ENCODE results near the gene MEG3. TPM values are rescaled to one million over a fixed set of nuclear protein-coding genes. Genes with fewer than 3 reads are reported as not detected.

The MEG3 gene
- total and polyA plus RNA-seq, 2 of the 8 experiments (the other 6 are each of a cell fraction or from before 2014, with no cell fraction given): 0.17 to 1.1 TPM

DNA sequence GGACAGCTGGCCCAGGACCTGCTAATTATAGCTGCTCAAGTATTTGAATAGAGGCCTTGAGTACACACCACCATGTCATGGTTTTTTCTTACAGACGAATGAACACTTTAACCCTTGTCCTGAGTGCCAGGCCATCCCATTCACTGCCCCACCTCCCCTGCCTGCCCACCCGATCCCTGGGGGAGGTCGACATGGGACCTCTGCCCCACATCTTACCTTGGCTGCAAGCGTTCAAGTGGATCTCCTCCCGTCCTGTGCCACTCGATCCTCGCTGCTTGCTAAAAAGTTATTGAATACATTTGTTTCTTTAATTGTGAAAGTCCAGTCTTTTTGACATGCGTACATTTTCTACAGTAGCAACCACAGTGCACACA is 67.3 kb downstream of the MEG3 start:
- no peak for DNase-seq (ENCODE audit: low read depth in 1 of 2, low spot score in 2 of 2)
- TF ChIP-seq CBX5 (IDR thresholded peaks at IDR 0.05; ENCODE audit: low read depth, low read length): no peak
- no peak for TF ChIP-seq BCL11A (IDR thresholded peaks at IDR 0.05; ENCODE audit: low read depth in 2 of 2, low read length in 2 of 2)
- TF ChIP-seq GABPA (IDR thresholded peaks at IDR 0.05; ENCODE audit: borderline replicate concordance, insufficient read depth, low read length): no peak
- TF ChIP-seq YY1 (IDR thresholded peaks at IDR 0.05; ENCODE audit: low read depth, low read length): no peak
- no peak for TF ChIP-seq TCF12 (IDR thresholded peaks at IDR 0.05; ENCODE audit: low read depth, low read length)
- no peak for TF ChIP-seq RBBP5 (IDR thresholded peaks at IDR 0.05; ENCODE audit: borderline replicate concordance, low read depth, low read length)
- TF ChIP-seq, protein P1, sequence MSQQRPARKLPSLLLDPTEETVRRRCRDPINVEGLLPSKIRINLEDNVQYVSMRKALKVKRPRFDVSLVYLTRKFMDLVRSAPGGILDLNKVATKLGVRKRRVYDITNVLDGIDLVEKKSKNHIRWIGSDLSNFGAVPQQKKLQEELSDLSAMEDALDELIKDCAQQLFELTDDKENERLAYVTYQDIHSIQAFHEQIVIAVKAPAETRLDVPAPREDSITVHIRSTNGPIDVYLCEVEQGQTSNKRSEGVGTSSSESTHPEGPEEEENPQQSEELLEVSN (IDR thresholded peaks at IDR 0.05): no peak
- TF ChIP-seq EGR1 (IDR thresholded peaks at IDR 0.05; ENCODE audit: borderline replicate concordance, low read depth, low read length): no peak
- no peak for TF ChIP-seq SIX5 (IDR thresholded peaks at IDR 0.05; ENCODE audit: low read depth, low read length)
- no peak for TF ChIP-seq CBX8 (IDR thresholded peaks at IDR 0.05; ENCODE audit: borderline replicate concordance, low read depth, low read length)
- TF ChIP-seq MAX (IDR thresholded peaks at IDR 0.05): no peak
- no peak for TF ChIP-seq KDM5A (IDR thresholded peaks at IDR 0.05; ENCODE audit: low read length)
- TF ChIP-seq GTF2F1 (IDR thresholded peaks at IDR 0.05; ENCODE audit: borderline replicate concordance, low read depth, low read length): no peak
- no peak for TF ChIP-seq SUZ12 (IDR thresholded peaks at IDR 0.05; ENCODE audit: low read length)

More for the DNA sequence above, 67.3 kb downstream of the MEG3 start:
- Histone ChIP-seq H3K23me2 (ENCODE audit: low read depth, low read length) (no peaks in the 10 kb centered on the region), H2BK12ac (ENCODE audit: low read depth, low read length) (no peak overlapping the region), H3K36me3 (ENCODE audit: control insufficient read depth in 2 of 4, insufficient read depth in 4 of 4, low read length in 3 of 4) (no peaks in the 10 kb centered on the region), H3K9ac (replicated peaks in 1 of 4; ENCODE audit: extremely low read depth in 1 of 4, low read depth in 3 of 4, low read length in 3 of 4) (no peak overlapping the region), H4K5ac (ENCODE audit: insufficient read length, low read depth, low read length) (no peak overlapping the region), H3K4ac (replicated peaks; ENCODE audit: insufficient read length, low read depth, low read length) (no peak overlapping the region), H2BK120ac (replicated peaks; ENCODE audit: low read depth, low read length) (no peak overlapping the region), H2AFZ (ENCODE audit: low read length) (no peak overlapping the region), H2BK5ac (ENCODE audit: low read depth, low read length) (no peak overlapping the region), H3K56ac (replicated peaks; ENCODE audit: insufficient read length, low read depth, low read length) (no peak overlapping the region), H3K27ac (ENCODE audit: low read depth, low read length) (no peak overlapping the region), H3K18ac (ENCODE audit: extremely low read depth, low read length) (no peak overlapping the region), H3K4me2 (ENCODE audit: insufficient read depth in 1 of 2, low read depth in 2 of 2, low read length in 2 of 2) (no peak overlapping the region), H3K14ac (ENCODE audit: insufficient read length) (no peak overlapping the region), H3K79me2 (ENCODE audit: control insufficient read depth in 1 of 2, insufficient read depth in 2 of 2, low read length in 2 of 2) (no peaks in the 10 kb centered on the region), H2AK5ac (ENCODE audit: low read depth, low read length) (no peak overlapping the region), H4K8ac (ENCODE audit: extremely low read depth, insufficient read depth, low read length) (no peak overlapping the region), H4K91ac (replicated peaks; ENCODE audit: insufficient read length, low read length) (no peak overlapping the region), H3K27me3 (replicated peaks in 1 of 4; ENCODE audit: control insufficient read depth in 3 of 4, extremely low read depth in 1 of 4, insufficient read depth in 3 of 4, low read length in 3 of 4) (no peaks in the 10 kb centered on the region), H2BK20ac (ENCODE audit: low read length) (no peak overlapping the region), H4K20me1 (replicated peaks in 1 of 2; ENCODE audit: control insufficient read depth in 1 of 2, insufficient read depth in 2 of 2, low read length in 2 of 2) (no peaks in the 10 kb centered on the region), H3K4me1 (replicated peaks in 1 of 4; ENCODE audit: control insufficient read depth in 3 of 4, insufficient read depth in 4 of 4, low read length in 3 of 4) (peaks cover 0 to under 1% (median 0%) of the 10 kb centered on the region in 4 experiments; a peak in 3 of 7 replicates), H3K4me3 (ENCODE audit: extremely low read depth in 1 of 4, insufficient read depth in 2 of 4, low read depth in 3 of 4, low read length in 4 of 4) (no peak overlapping the region), H3K79me1 (ENCODE audit: low read depth, low read length) (no peaks in the 10 kb centered on the region), H3K23ac (ENCODE audit: insufficient read length) (no peak overlapping the region), H2BK15ac (ENCODE audit: low read length) (no peak overlapping the region), H3K9me3 (ENCODE audit: insufficient read depth in 2 of 2, low read depth in 1 of 2, low read length in 1 of 2) (no peaks in the 10 kb centered on the region)
- POLR2A ChIA-PET (ENCODE audit: partially characterized antibody): no interaction called here
- no peak for FAIRE-seq
- WGBS, 2 experiments (ENCODE audit: extremely low coverage in 1 of 2, insufficient coverage in 1 of 2, insufficient read length in 1 of 2, insufficient replicate concordance in 2 of 2, low coverage in 1 of 2, low lambda C conversion rate in 2 of 2, missing lambda C conversion rate in 1 of 2): 94% methylated on average over 8 of the region's 8 CpGs; no CpG with 5 or more reads in 1 of the 2 experiments
- CTCF ChIA-PET (ENCODE audit: partially characterized antibody): interaction anchor here (1.1 kb wide), 1 partner anchor 190 kb away, joined by 3 read pairs; no protein-coding TSS in a partner anchor

Measured in H1 (cell line).